SK-N-MC (cell line): ENCODE data around the gene THEMIS2.

ENCODE experiments used
- DNase-seq: peaks from one replicate; pipeline ENCODE4 v3.0.0-alpha.2; 2011; ENCODE audit warnings: low read depth, low spot score
- H3K27ac ChIP-seq: fragments of 200-600 bp; sonication (generic); 2 replicates; pipeline ENCODE4 v1.5.1; 2016; ENCODE audit warnings: mixed run types
- H3K36me3 ChIP-seq: fragments of 200-600 bp; sonication (generic); 2 replicates; pipeline ENCODE4 v1.6.1; 2017; ENCODE audit warnings: antibody characterized with exemption, low read length, mixed read lengths; ENCODE audit not compliant: insufficient read depth
- H3K4me3 ChIP-seq: fragments of 200-600 bp; sonication (generic); 2 replicates; pipeline ENCODE4 v1.5.1; 2016
- H3K9ac ChIP-seq: fragments of 200-600 bp; sonication (generic); 2 replicates; pipeline ENCODE4 v1.8.0; 2017; ENCODE audit warnings: mixed run types, mixed read lengths; ENCODE audit not compliant: insufficient read length
- H3K9me3 ChIP-seq: fragments of 200-600 bp; sonication (generic); 2 replicates; pipeline ENCODE4 v1.6.1; 2017; ENCODE audit warnings: low read depth, mild to moderate bottlenecking, antibody characterized with exemption, low read length, moderate library complexity, mixed read lengths
- EZH2 ChIP-seq: fragments of 200-600 bp; sonication (generic); IDR thresholded peaks from one replicate; pipeline ENCODE4 v1.6.1; 2017; ENCODE audit warnings: antibody characterized with exemption
- FOXP2 ChIP-seq: optimal IDR thresholded peaks from 2 replicates; pipeline ENCODE3; 2011; ENCODE audit warnings: mild to moderate bottlenecking, moderate library complexity; ENCODE audit not compliant: insufficient read depth; ENCODE audit errors: extremely low read length, control extremely low read depth
- POLR2AphosphoS5 ChIP-seq: IDR thresholded peaks from 2 replicates; pipeline ENCODE4 v1.6.1; 2012; ENCODE audit warnings: mild to moderate bottlenecking, low read depth, low read length, borderline replicate concordance

THEMIS2 gene

GRCh38 chr1:27858949-27859576 lies 13.3 kb upstream of the THEMIS2 start:
- Histone ChIP-seq H3K27ac (no peak overlapping the region), H3K9me3 (no peaks in the 10 kb centered on the region), H3K4me3 (no peak overlapping the region), H3K36me3 (no peaks in the 10 kb centered on the region), H3K9ac (no peak overlapping the region)
- no peak for TF ChIP-seq POLR2AphosphoS5
- TF ChIP-seq EZH2, result no peak
- TF ChIP-seq FOXP2, result no peak
- DNase-seq, result no peak

- DNase-seq, result no peak
- TF ChIP-seq EZH2, result no peak
- TF ChIP-seq POLR2AphosphoS5, result no peak
- no peak overlapping the region for H3K27ac ChIP-seq
- H3K9me3 ChIP-seq, result no peaks in the 10 kb centered on the region
- no peak overlapping the region for H3K4me3 ChIP-seq
- H3K36me3 ChIP-seq, result no peaks in the 10 kb centered on the region
- H3K9ac ChIP-seq, result no peak overlapping the region
These were observed 10.9 kb upstream of the THEMIS2 start for GRCh38 chr1:27861436-27861835.

DNA sequence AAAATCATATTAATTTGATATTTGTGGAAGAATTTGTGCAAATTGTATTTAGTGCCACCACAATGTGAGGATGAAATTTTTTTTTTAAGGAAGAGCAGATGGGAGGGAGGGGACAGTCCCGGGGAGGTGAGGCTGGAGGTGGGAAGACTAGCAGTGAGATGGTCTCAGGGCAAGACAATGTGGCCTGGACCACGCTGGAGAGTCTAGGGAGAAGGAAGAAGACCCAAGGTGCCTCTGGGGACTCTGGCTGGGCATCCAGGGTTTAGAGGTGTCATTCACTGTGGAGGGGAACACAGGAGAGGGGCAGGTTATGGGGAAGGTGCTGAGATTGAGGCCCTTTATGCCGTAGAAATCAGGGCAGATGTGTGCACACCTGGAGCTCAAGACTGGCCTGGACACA lies 10.3 kb upstream of the THEMIS2 start:
- Histone ChIP-seq H3K4me3 (no peak overlapping the region), H3K9me3 (no peaks in the 10 kb centered on the region), H3K9ac (no peak overlapping the region), H3K27ac (no peak overlapping the region), H3K36me3 (no peaks in the 10 kb centered on the region)
- no peak for TF ChIP-seq POLR2AphosphoS5
- no peak for TF ChIP-seq EZH2
- no peak for TF ChIP-seq FOXP2
- DNase-seq, result no peak

DNA sequence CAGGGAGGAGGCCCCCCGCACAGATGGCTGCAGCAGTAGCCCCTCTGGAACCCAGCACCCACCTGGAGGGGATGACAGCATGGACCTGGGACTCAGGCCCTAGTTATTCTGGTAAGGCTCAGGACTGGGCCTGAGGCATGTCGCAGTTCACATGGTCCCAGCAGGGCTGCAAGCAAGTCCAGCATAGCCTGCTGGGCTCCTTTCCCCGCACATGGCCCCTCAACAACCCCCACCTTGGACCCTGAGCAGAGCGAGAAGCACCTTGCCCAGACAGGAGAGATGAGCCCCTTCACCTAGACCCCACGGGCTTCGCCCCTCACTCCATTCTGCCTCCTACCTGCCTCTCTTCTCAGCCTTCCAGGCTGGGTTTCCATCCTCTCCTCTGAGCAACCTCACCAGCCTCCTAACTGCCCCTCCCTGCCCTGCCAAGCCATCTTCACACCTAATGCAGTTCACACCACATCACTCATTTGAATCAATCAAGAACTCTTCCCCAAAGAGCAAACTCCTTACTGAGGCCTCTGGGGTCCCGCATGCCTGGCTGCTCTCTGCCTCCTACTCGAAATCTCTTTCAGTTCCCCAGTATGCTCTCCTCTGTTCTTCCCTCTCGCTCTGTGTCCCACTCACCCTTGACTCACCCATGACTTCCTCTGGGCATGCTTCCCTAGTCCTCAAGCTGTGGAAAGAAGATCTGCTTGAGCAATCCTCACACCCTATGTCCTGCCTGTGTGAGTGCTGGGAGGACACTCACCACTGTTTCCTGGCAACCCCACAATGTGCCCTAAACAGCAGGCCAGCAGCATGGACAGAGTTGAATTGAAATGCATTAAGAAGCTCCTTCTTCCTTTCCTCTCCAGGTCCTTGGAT lies 9.4 kb upstream of the THEMIS2 start:
- Histone ChIP-seq H3K36me3 (no peaks in the 10 kb centered on the region), H3K4me3 (no peak overlapping the region), H3K9ac (no peak overlapping the region), H3K27ac (no peak overlapping the region), H3K9me3 (no peaks in the 10 kb centered on the region)
- no peak for DNase-seq
- TF ChIP-seq FOXP2, result no peak
- TF ChIP-seq POLR2AphosphoS5, result no peak
- no peak for TF ChIP-seq EZH2

DNA sequence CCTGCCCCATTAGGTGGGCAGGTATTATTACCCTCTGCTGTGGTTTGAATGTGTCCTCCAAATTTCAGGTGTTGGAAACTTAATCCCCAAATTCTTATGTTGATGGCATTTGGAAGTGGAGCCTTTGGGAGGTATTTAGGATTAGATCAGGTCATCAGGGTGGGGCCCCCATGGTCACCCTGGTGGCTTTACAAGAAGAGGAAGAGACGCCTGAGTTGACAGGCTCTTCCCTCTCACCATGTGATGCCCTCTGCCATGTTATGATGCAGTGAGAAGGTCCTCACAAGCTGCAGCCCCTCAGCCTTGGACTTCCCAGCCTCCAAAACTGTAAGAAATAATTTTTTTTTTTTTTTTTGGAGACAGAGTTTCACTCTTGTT lies 8.8 kb upstream of the THEMIS2 start:
- Histone ChIP-seq H3K36me3 (no peaks in the 10 kb centered on the region), H3K4me3 (no peak overlapping the region), H3K27ac (no peak overlapping the region), H3K9me3 (no peaks in the 10 kb centered on the region), H3K9ac (no peak overlapping the region)
- no peak for TF ChIP-seq POLR2AphosphoS5
- no peak for DNase-seq

DNA sequence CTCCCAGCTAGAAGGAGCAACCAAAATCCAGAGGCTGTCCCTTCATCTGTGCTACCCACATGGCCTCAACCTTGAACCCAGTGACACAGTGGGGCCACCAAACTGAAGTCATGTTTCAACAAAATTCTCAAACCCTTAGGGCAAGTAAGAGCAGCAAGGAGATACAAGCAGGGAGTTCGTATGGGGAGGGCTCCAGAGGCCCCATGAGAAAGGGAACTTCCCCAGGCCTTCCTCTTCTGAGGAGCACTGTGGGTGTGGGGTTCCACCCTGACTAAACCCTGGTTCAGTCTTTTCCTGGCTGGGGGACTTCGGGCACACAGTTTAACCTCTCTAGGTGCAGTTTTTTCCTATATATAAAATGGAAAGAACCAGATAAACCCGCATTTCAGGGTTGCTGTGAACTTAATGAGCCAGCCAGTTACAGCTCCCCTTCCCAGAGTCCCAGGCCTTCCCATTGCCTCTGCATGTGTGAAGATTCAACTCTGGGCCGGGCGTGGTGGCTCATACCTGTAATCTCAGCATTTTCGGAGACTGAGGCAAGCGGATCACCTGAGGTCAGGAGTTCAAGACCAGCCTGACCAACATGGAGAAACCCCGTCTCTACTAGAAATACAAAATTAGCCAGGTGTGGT lies 8.0 kb upstream of the THEMIS2 start:
- H3K36me3 ChIP-seq, result no peaks in the 10 kb centered on the region
- H3K9ac ChIP-seq, result no peak overlapping the region
- DNase-seq, result no peak
- no peak for TF ChIP-seq POLR2AphosphoS5
- no peak for TF ChIP-seq EZH2
- TF ChIP-seq FOXP2, result no peak
- H3K9me3 ChIP-seq, result no peaks in the 10 kb centered on the region
- no peak overlapping the region for H3K4me3 ChIP-seq
- H3K27ac ChIP-seq, result no peak overlapping the region

GRCh38 chr1:27865821-27866220 lies 6.5 kb upstream of the THEMIS2 start:
- H3K36me3 ChIP-seq, result no peaks in the 10 kb centered on the region
- no peak overlapping the region for H3K27ac ChIP-seq
- no peaks in the 10 kb centered on the region for H3K9me3 ChIP-seq
- H3K9ac ChIP-seq, result no peak overlapping the region
- TF ChIP-seq POLR2AphosphoS5 (no peak), FOXP2 (no peak), EZH2 (no peak)
- no peak overlapping the region for H3K4me3 ChIP-seq
- DNase-seq, result no peak

GRCh38 chr1:27868556-27868931 lies 3.8 kb upstream of the THEMIS2 start:
- no peaks in the 10 kb centered on the region for H3K36me3 ChIP-seq
- no peak for DNase-seq
- no peak overlapping the region for H3K27ac ChIP-seq
- TF ChIP-seq FOXP2, result no peak
- TF ChIP-seq EZH2, result no peak
- TF ChIP-seq POLR2AphosphoS5, result no peak
- no peak overlapping the region for H3K9ac ChIP-seq
- H3K4me3 ChIP-seq, result no peak overlapping the region
- no peaks in the 10 kb centered on the region for H3K9me3 ChIP-seq
